GM18873 (cell line): Measurements from ENCODE around the gene SIRT2.
"Not testable (repeated sequence)": the region's sequence is repeated elsewhere in the genome, so short reads cannot be mapped to it uniquely, and the experiment has no call there.

Experiments used
- ATAC-seq: cut with Tn5 transposase; IDR thresholded peaks from one replicate; pipeline ENCODE4 v1.9.1; 2021; ENCODE audit warnings: mild to moderate bottlenecking, moderate library complexity, moderate number of reproducible peaks; ENCODE audit not compliant: unreplicated experiment, low FRiP score

The SIRT2 gene

GRCh38 chr19:38870612-38871011 is 28.8 kb downstream of the SIRT2 start:
- no peak for ATAC-seq

- ATAC-seq, result no peak
These were observed 29.4 kb downstream of the SIRT2 start for GRCh38 chr19:38869836-38870607.

- no peak for ATAC-seq
These were observed 30.1 kb downstream of the SIRT2 start for GRCh38 chr19:38869160-38869835.

- ATAC-seq, result no peak
These were observed 30.9 kb downstream of the SIRT2 start for GRCh38 chr19:38868551-38868950.

GRCh38 chr19:38867171-38867780 is 32.1 kb downstream of the SIRT2 start:
- ATAC-seq, result no peak

GRCh38 chr19:38862321-38863059 is 36.9 kb downstream of the SIRT2 start:
- ATAC-seq, result no peak

GRCh38 chr19:38861368-38861767 is 38.0 kb downstream of the SIRT2 start:
- no peak for ATAC-seq

- ATAC-seq, result not testable (repeated sequence)
These were observed 39.7 kb downstream of the SIRT2 start for GRCh38 chr19:38859631-38860204.

GRCh38 chr19:38856813-38857212 is 42.6 kb downstream of the SIRT2 start:
- no peak for ATAC-seq

- ATAC-seq, result not testable (repeated sequence)
These were observed 43.7 kb downstream of the SIRT2 start for GRCh38 chr19:38855751-38856150.

GRCh38 chr19:38854961-38855360 is 44.5 kb downstream of the SIRT2 start:
- ATAC-seq, result not testable (repeated sequence)

GRCh38 chr19:38853214-38853613 is 46.2 kb downstream of the SIRT2 start:
- ATAC-seq, result no peak

- no peak for ATAC-seq
These were observed 47.0 kb downstream of the SIRT2 start for GRCh38 chr19:38852231-38853044.

GRCh38 chr19:38851622-38852230 is 47.7 kb downstream of the SIRT2 start:
- no peak for ATAC-seq

- no peak for ATAC-seq
These were observed 48.3 kb downstream of the SIRT2 start for GRCh38 chr19:38850976-38851621.

GRCh38 chr19:38850436-38850975 is 48.9 kb downstream of the SIRT2 start:
- ATAC-seq, result peak; percentile 80

- peak; percentile 46 for ATAC-seq
These were observed 49.5 kb downstream of the SIRT2 start, which contains the start of gene HNRNPL for GRCh38 chr19:38849860-38850435. Gene HNRNPL (minus strand): TSS chr19:38849986. CDS start chr19:38849966, 20 bp downstream.
